Smooth muscle cell of bladder (primary cell): ENCODE results near the gene NUB1. TPM values are rescaled to one million over a fixed set of nuclear protein-coding genes. Genes with fewer than 3 reads are reported as not detected.

Experiments
- total RNA-seq: library from RNA; depleted of rRNA; stranded (reverse); fragments of >200 nt; gene quantifications from 2 replicates; pipeline ENCODE4 v1.2.3, GENCODE V29; 2014

The NUB1 gene, protein sequence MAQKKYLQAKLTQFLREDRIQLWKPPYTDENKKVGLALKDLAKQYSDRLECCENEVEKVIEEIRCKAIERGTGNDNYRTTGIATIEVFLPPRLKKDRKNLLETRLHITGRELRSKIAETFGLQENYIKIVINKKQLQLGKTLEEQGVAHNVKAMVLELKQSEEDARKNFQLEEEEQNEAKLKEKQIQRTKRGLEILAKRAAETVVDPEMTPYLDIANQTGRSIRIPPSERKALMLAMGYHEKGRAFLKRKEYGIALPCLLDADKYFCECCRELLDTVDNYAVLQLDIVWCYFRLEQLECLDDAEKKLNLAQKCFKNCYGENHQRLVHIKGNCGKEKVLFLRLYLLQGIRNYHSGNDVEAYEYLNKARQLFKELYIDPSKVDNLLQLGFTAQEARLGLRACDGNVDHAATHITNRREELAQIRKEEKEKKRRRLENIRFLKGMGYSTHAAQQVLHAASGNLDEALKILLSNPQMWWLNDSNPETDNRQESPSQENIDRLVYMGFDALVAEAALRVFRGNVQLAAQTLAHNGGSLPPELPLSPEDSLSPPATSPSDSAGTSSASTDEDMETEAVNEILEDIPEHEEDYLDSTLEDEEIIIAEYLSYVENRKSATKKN
- total RNA-seq, result 36.0 and 41.0 TPM in 2 replicates

GRCh38 chr7:151341357-151342101 is at the start of gene NUB1:
TSS of gene NUB1 (plus strand) at chr7:151341812. CDS start at chr7:151345350, 3,538 bp downstream.

GRCh38 chr7:151409667-151410404 is 68.2 kb downstream of the NUB1 start, which contains the start of gene WDR86:
TSS of gene WDR86 (minus strand) at chr7:151410038. CDS start at chr7:151409589, 449 bp downstream.

Other genes starting within 250 kb of the NUB1 start
- not detected in 2 replicates for gene GBX1, start 174.1 kb upstream of the NUB1 start, total RNA-seq
- not detected in 2 replicates for gene ASB10, start 154.6 kb upstream of the NUB1 start, total RNA-seq
- not detected in 2 replicates for gene H2BK1, start 131.3 kb upstream of the NUB1 start, total RNA-seq
- 60.3 and 62.2 TPM in 2 replicates for gene ABCF2, start 114.6 kb upstream of the NUB1 start, total RNA-seq
- gene CHPF2, start 109.3 kb upstream of the NUB1 start, total RNA-seq, result 70.1 and 101 TPM in 2 replicates
- 46.6 and 53.7 TPM in 2 replicates for gene SMARCD3, start 93.1 kb upstream of the NUB1 start, total RNA-seq
- gene WDR86, start 68.2 kb downstream of the NUB1 start, total RNA-seq, result 3.1 and 7.1 TPM in 2 replicates
- 0.14 and 0.74 TPM in 2 replicates for gene CRYGN, start 98.3 kb downstream of the NUB1 start, total RNA-seq
- gene RHEB, start 178.1 kb downstream of the NUB1 start, total RNA-seq, result 47.6 and 70.4 TPM in 2 replicates